ENCODE results near the gene MCM3AP.

The MCM3AP gene

DNA sequence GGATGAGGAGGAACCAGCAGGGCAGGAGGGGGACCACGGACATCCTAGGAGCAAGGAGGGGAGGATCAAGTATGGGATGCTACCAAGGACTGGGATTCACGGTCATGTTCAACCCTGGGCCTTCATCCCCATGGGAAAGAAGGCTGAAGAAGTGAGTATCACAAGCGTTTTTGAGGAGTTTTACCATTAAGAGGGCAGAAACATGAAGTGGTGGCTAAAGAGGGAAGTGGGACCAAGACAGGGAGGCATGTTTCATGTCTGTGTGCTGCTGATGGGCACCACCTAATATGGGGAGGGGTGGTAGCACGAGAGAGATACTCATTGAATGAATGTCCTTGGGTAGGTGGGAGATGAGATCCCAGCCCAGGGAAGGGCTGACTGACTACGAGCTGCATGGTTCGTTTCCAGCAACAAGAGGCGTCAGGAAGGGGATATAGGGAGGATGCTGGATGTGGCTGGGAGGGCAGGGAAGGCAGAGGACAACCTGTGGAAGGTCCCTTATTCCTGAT, 45.5 kb downstream of the MCM3AP start:
- in situ Hi-C loops (cut with HindIII; ENCODE audit: low sequenced_read_pairs): no loop called here
- no peak for DNase-seq (ENCODE audit: low read depth, low spot score)
- H3K4me3 ChIP-seq (ENCODE audit: low read depth, low read length): no peak overlapping the region
- TF ChIP-seq, protein P1, sequence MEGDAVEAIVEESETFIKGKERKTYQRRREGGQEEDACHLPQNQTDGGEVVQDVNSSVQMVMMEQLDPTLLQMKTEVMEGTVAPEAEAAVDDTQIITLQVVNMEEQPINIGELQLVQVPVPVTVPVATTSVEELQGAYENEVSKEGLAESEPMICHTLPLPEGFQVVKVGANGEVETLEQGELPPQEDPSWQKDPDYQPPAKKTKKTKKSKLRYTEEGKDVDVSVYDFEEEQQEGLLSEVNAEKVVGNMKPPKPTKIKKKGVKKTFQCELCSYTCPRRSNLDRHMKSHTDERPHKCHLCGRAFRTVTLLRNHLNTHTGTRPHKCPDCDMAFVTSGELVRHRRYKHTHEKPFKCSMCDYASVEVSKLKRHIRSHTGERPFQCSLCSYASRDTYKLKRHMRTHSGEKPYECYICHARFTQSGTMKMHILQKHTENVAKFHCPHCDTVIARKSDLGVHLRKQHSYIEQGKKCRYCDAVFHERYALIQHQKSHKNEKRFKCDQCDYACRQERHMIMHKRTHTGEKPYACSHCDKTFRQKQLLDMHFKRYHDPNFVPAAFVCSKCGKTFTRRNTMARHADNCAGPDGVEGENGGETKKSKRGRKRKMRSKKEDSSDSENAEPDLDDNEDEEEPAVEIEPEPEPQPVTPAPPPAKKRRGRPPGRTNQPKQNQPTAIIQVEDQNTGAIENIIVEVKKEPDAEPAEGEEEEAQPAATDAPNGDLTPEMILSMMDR (IDR thresholded peaks at IDR 0.05; ENCODE audit: low read depth, low read length): no peak

DNA sequence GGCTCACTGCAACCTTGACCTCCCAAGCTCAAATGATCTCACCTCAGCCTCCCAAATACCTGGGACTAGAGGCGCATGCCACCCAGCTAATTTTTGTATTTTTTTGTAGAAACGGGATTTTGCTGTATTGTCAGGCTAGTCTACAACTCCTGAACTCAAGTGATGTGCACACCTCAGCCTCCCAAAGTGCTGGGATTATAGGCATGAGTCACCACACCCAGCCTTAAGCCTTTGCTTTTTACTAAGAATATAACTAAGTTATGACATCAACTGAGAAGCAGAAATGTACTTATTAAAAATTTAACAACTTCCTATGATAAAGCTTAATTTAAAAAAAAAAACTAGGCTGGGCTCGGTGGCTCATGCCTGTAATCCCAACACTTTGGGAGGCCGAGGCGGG, 47.9 kb downstream of the MCM3AP start:
- TF ChIP-seq, protein P1 (IDR thresholded peaks at IDR 0.05; ENCODE audit: low read depth, low read length): no peak
- in situ Hi-C loops (cut with HindIII; ENCODE audit: low sequenced_read_pairs): no loop called here

DNA sequence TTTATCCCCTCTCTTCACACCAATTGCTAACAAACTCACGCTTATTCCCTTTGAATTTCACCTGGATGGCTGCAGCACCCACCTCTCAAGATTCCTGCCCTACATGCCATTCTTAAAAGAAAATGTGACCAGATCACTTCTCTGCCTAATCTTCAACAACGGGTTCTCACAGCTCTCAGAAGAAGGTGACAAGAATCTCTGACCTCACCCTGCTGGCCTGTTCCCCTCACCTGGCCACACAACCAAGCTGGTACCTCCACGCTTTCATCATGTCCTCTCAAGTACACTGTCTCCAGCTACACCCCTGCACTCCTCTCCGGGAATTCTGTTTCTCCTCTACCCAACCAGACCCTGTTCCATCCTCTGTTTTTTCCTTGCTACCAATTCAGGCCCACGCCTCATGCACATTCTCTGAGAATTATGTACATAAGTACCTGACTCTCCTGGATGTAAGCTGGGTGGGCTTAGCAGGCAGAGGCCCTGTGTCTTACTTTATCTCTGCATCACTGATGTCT, 50.9 kb downstream of the MCM3AP start:
- no peak for DNase-seq (ENCODE audit: low read depth, low spot score)
- H3K4me3 ChIP-seq (ENCODE audit: low read depth, low read length): no peak overlapping the region
- in situ Hi-C loops (cut with HindIII; ENCODE audit: low sequenced_read_pairs): no loop called here
- TF ChIP-seq, protein P1 (IDR thresholded peaks at IDR 0.05; ENCODE audit: low read depth, low read length): no peak

More for the DNA sequence above, 47.9 kb downstream of the MCM3AP start:
- no peak overlapping the region for H3K4me3 ChIP-seq (ENCODE audit: low read depth, low read length)
- no peak for DNase-seq (ENCODE audit: low read depth, low spot score)

DNA sequence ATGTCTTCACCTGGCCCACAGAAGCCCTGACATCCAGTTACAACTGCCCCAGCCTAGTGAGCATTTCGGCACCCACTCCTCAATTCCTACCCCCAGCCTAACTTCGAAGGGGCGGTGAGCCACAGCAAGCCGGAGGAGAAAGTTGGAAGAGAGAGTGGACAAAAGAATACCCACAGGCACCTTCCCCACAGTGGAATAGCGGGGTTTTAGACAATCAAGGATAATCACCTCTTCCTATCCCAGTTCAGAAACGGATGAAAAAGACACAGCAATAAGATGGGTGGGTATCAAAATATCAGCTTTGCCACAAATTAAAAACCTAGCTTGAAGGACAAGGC, 55.5 kb downstream of the MCM3AP start:
- peak overlapping the region; percentile 49 for H3K4me3 ChIP-seq (ENCODE audit: low read depth, low read length)
- in situ Hi-C loops (cut with HindIII; ENCODE audit: low sequenced_read_pairs): no loop called here
- TF ChIP-seq, protein P1 (IDR thresholded peaks at IDR 0.05; ENCODE audit: low read depth, low read length): no peak
- DNase-seq (ENCODE audit: low read depth, low spot score): no peak

DNA sequence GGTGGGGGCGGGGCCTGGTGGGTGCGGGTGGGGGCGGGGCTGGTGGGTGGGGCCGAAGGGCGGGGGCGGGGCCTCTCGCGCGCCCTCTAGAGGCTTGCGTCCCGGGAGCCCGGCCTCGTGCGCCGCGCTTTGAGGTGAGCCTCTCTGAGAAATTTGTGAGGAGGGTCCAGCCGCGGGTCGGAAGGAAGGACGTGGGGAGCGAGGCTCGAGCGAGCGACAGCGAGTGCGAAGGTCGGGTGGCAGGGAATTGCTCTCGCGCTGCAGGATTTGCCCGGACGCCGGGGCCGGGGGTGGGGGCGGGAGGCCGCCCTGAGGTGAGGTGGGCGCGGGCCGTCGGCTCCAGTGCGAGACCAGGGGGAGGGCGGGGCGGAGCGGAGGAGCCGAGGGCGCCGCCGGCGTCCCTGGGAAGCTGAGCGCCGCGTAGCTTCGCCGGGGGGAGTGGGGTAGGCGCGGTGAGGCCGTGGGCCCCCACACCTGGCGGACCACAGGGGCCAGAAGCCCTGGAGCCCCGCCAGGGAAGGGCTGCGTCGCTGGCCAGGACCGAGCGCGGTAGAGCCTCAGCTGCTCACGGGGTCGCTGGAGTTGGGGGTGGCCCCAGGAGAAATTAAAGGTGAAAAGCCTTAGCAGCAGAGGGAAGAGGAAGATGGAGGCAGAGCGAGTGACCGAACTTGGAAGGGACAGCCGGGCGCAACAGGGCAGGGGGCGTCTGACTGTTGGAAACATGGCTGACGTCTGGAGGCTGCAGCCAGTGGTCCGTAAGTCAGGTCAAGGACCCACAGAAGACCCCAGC, 56.1 kb downstream of the MCM3AP start:
- peak overlapping the region; percentile 49 for H3K4me3 ChIP-seq (ENCODE audit: low read depth, low read length)
- TF ChIP-seq, protein P1 (IDR thresholded peaks at IDR 0.05; ENCODE audit: low read depth, low read length): peak; percentile 67
- no peak for DNase-seq (ENCODE audit: low read depth, low spot score)
- in situ Hi-C loops (cut with HindIII; ENCODE audit: low sequenced_read_pairs): no loop called here

DNA sequence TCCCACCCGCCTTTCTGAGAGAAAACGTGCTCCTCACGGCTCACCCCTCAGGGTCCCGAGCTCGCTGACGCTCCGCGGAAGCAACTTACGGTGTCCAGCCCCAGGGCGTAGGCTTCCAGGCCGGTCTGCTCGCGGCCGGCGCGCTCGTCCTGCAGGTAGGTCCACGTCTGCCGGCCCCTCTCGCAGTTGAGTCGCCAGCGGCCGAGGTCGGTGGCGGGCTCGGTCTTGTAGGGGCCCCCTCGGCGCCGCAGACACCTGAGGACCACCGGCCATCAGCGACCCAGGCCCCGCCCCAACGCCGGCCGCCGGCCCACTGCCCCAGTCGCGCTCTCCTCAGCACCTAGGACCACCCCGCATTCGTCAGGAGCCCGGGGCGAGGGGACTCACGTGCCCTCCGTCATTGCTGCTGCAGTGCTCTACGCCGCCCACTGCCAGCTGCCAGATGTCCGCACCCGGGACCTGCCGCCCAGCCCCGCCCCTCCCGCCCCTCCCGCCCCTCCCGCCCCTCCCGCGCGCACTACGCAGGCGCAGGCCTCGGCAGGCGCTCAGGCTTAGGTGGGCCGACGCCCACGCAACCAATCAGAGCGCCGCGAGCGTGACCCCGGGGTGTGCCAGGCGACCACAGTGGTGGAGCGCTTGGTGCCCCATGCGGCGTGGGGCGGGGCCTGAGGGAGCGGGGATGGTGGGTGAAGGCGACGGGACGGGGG, 56.9 kb downstream of the MCM3AP start, which contains the start of gene LSS:
Gene LSS (minus strand): TSS at position 430 of the 707 bp plus-strand sequence. CDS start 29 bp downstream, at position 401.
- TF ChIP-seq, protein P1 (IDR thresholded peaks at IDR 0.05; ENCODE audit: low read depth, low read length): no peak
- in situ Hi-C loops (cut with HindIII; ENCODE audit: low sequenced_read_pairs): no loop called here
- H3K4me3 ChIP-seq (ENCODE audit: low read depth, low read length): peak within 1 kb of the TSS; percentile 84
- peak; percentile 99 for DNase-seq (ENCODE audit: low read depth, low spot score)

All from astrocyte of the spinal cord (primary cell).